SK-N-SH (cell line): ENCODE results near the gene HNRNPL. TPM values are rescaled to one million over a fixed set of nuclear protein-coding genes. Genes with fewer than 3 reads are reported as not detected.

Experiments used
- CTCF ChIA-PET: fragments of 300-600, 350-600 bp; formaldehyde crosslinking; extraction: SDS; loops from one replicate; lab custom pipeline; 2021; lab: Yijun Ruan, JAX
- POLR2A ChIA-PET: fragments of 350-600 bp; sonication (Branson Sonifier 250); formaldehyde crosslinking; extraction: SDS; loops from one replicate; lab custom pipeline; 2020; ENCODE audit warnings: antibody characterized with exemption, inconsistent platforms; lab: Yijun Ruan, JAX
- DNase-seq: peaks from one replicate; pipeline ENCODE4 v3.0.0; 2012
- H2AFZ ChIP-seq: fragments of 200-600 bp; sonication (generic); 2 replicates; pipeline ENCODE4 v1.8.1; 2016; ENCODE audit warnings: antibody characterized with exemption, mild to moderate bottlenecking, low read depth
- H3F3A ChIP-seq: fragments of 200-600 bp; sonication (generic); replicated peaks from 2 replicates; pipeline ENCODE3; 2016; ENCODE audit warnings: antibody characterized with exemption, mild to moderate bottlenecking; ENCODE audit not compliant: insufficient read depth
- H3K27ac ChIP-seq, 2 experiments: fragments of 200-500 bp in 1 of 2; fragments of 200-600 bp in 1 of 2; sonication (Bioruptor generic) in 1 of 2; sonication (generic), shearing (Covaris generic) in 1 of 2; 2 replicates each; pipeline versions ENCODE4 v1.5.1 to v1.6.1; 2014 to 2016; ENCODE audit warnings: low read depth in 2 of 2, inconsistent platforms in 1 of 2, low read length in 1 of 2, mild to moderate bottlenecking in 1 of 2, mixed read lengths in 1 of 2
- H3K27me3 ChIP-seq: fragments of 200-600 bp; sonication (generic), shearing (Covaris generic); 2 replicates; pipeline ENCODE4 v1.6.1; 2016; ENCODE audit warnings: mixed run types; ENCODE audit not compliant: insufficient read depth
- H3K36me3 ChIP-seq, 2 experiments: fragments of 200-500 bp in 1 of 2; fragments of 200-600 bp in 1 of 2; sonication (Bioruptor generic) in 1 of 2; sonication (generic) in 1 of 2; replicated peaks in 1 of 2; 2 replicates each; pipeline versions ENCODE3 to v1.5.1; 2014 to 2016; ENCODE audit warnings: low read length in 1 of 2, mild to moderate bottlenecking in 1 of 2; ENCODE audit not compliant: insufficient read depth in 2 of 2, control insufficient read depth in 1 of 2
- H3K4me1 ChIP-seq, 2 experiments: fragments of 200-500 bp in 1 of 2; fragments of 200-600 bp in 1 of 2; sonication (Bioruptor generic) in 1 of 2; sonication (generic), shearing (Covaris generic) in 1 of 2; 2 replicates each; pipeline versions ENCODE4 v1.5.1 to v1.6.1; 2014 to 2016; ENCODE audit warnings: low read depth in 1 of 2, low read length in 1 of 2, mixed run types in 1 of 2; ENCODE audit not compliant: insufficient read depth in 2 of 2, control insufficient read depth in 1 of 2
- H3K4me2 ChIP-seq: fragments of 200-600 bp; sonication (generic), shearing (Covaris generic); 2 replicates; pipeline ENCODE4 v1.6.1; 2017; ENCODE audit warnings: mixed run types
- H3K4me3 ChIP-seq, 2 experiments: fragments of 200-500 bp in 1 of 2; fragments of 200-600 bp in 1 of 2; sonication (Bioruptor generic) in 1 of 2; sonication (generic), shearing (Covaris generic) in 1 of 2; 2 replicates each; pipeline versions ENCODE4 v1.5.1 to v1.8.1; 2014 to 2016; ENCODE audit warnings: low read depth in 2 of 2, inconsistent platforms in 1 of 2, low read length in 1 of 2, mild to moderate bottlenecking in 1 of 2, mixed read lengths in 1 of 2, moderate library complexity in 1 of 2
- H3K79me2 ChIP-seq: fragments of 200-600 bp; sonication (generic); 2 replicates; pipeline ENCODE4 v1.8.1; 2017; ENCODE audit warnings: mild to moderate bottlenecking; ENCODE audit not compliant: insufficient read depth
- H3K9ac ChIP-seq: fragments of 200-600 bp; sonication (generic); 2 replicates; pipeline ENCODE4 v1.6.1; 2017; ENCODE audit warnings: mixed run types
- H3K9me2 ChIP-seq: fragments of 200-600 bp; sonication (generic); 2 replicates; pipeline ENCODE4 v1.6.1; 2017; ENCODE audit warnings: mixed run types
- H3K9me3 ChIP-seq: fragments of 200-600 bp; sonication (generic); 2 replicates; pipeline ENCODE4 v1.6.1; 2017; ENCODE audit warnings: mixed run types, mild to moderate bottlenecking, moderate library complexity
- H4K20me1 ChIP-seq: fragments of 200-600 bp; sonication (generic); 2 replicates; pipeline ENCODE4 v1.6.1; 2017; ENCODE audit warnings: mild to moderate bottlenecking, mixed run types; ENCODE audit not compliant: insufficient read depth
- ELF1 ChIP-seq: IDR thresholded peaks from 2 replicates; pipeline ENCODE4 v1.4.0; 2012
- GABPA ChIP-seq: IDR thresholded peaks from 2 replicates; pipeline ENCODE4 v1.4.0; 2012; ENCODE audit warnings: low read depth, mild to moderate bottlenecking
- IRF3 ChIP-seq: fragments of 150-350 bp; IDR thresholded peaks from 2 replicates; pipeline ENCODE4 v1.6.1; 2016; ENCODE audit warnings: mild to moderate bottlenecking, low read depth, low read length
- JUND ChIP-seq: IDR thresholded peaks from 2 replicates; pipeline ENCODE4 v1.4.0; 2012
- MEF2A ChIP-seq: IDR thresholded peaks from 2 replicates; pipeline ENCODE4 v1.4.0; 2012; ENCODE audit warnings: low read depth, borderline replicate concordance
- NRF1 ChIP-seq: IDR thresholded peaks from 2 replicates; pipeline ENCODE4 v1.6.1; 2012; ENCODE audit warnings: low read depth, mild to moderate bottlenecking, low read length
- POLR2AphosphoS5 ChIP-seq: IDR thresholded peaks from 2 replicates; pipeline ENCODE4 v1.6.1; 2012; ENCODE audit warnings: low read depth, low read length
- RCOR1 ChIP-seq: fragments of 150-350 bp; IDR thresholded peaks from 2 replicates; pipeline ENCODE4 v1.6.1; 2017; ENCODE audit warnings: antibody characterized with exemption, low read length
- RFX5 ChIP-seq: IDR thresholded peaks from 2 replicates; pipeline ENCODE4 v1.6.1; 2012; ENCODE audit warnings: mild to moderate bottlenecking, improper control_type of control experiment, low read length
- TCF12 ChIP-seq: IDR thresholded peaks from 2 replicates; pipeline ENCODE4 v1.4.0; 2012
- WGBS: methylation state at CpG from one replicate; pipeline ENCODE4 v1.1.6; 2017; ENCODE audit warnings: low lambda C conversion rate; 5-methylcytosine and 5-hydroxymethylcytosine counted together
- polyA plus RNA-seq, 3 experiments: library from polyadenylated mRNA; depleted of rRNA; stranded (reverse); fragments of >200 nt; gene quantifications; 2 replicates each; pipeline ENCODE4 v1.2.3, GENCODE V29; 2012

HNRNPL gene
- polyA plus RNA-seq, 1 of the 3 experiments (the other 2 are of a cell fraction) = 280 TPM

GRCh38 chr19:38841787-38842438 lies 7.9 kb downstream of the HNRNPL start:
- Histone ChIP-seq H3F3A (peaks cover 60% of the 10 kb centered on the region), H3K4me1 (peaks cover 26 to 35% of the 10 kb centered on the region in 2 experiments; a peak in 3 of 4 replicates), H3K79me2 (peaks cover 77% of the 10 kb centered on the region), H3K4me3 (no peak overlapping the region), H3K4me2 (no peak overlapping the region), H3K27me3 (no peaks in the 10 kb centered on the region), H3K9ac (no peak overlapping the region), H3K9me2 (no peaks in the 10 kb centered on the region), H4K20me1 (peaks cover 86% of the 10 kb centered on the region), H3K27ac (peak overlapping the region in 1 of 2 experiments; percentile 33; a peak in 1 of 4 replicates), H3K9me3 (no peaks in the 10 kb centered on the region), H2AFZ (no peak overlapping the region), H3K36me3 (peaks cover 77 to 92% of the 10 kb centered on the region in 2 experiments)
- DNase-seq = no peak
- ChIA-PET CTCF (interaction anchor here (1.0 kb wide), 1 partner anchor 88 kb away, joined by 3 read pairs; the partner anchor contains the start of genes MRPS12 and SARS2), POLR2A (interaction anchor here (0.7 kb wide), 1 partner anchor 10 kb away, joined by 3 read pairs; the partner anchor contains the start of gene ECH1)
- WGBS = 95% methylated on average over 17 of the region's 19 CpGs
- TF ChIP-seq RFX5 (no peak), GABPA (no peak), ELF1 (no peak), TCF12 (no peak), POLR2AphosphoS5 (no peak), MEF2A (no peak), RCOR1 (no peak)

GRCh38 chr19:38841180-38841766 lies 8.5 kb downstream of the HNRNPL start:
- peaks cover 30 to 41% of the 10 kb centered on the region in 2 experiments; a peak in 3 of 4 replicates for H3K4me1 ChIP-seq
- peaks cover 77 to 92% of the 10 kb centered on the region in 2 experiments for H3K36me3 ChIP-seq
- no peaks in the 10 kb centered on the region for H3K9me2 ChIP-seq
- ChIA-PET CTCF (interaction anchor here (0.5 kb wide), 1 partner anchor 34 kb away, joined by 3 read pairs; no protein-coding TSS in a partner anchor), POLR2A (interaction anchor here (1.6 kb wide), 1 partner anchor 9 kb away, joined by 6 read pairs; the partner anchor contains the start of gene ECH1)
- no peak overlapping the region for H3K9ac ChIP-seq
- H2AFZ ChIP-seq = no peak overlapping the region
- no peak for TF ChIP-seq NRF1
- TF ChIP-seq JUND = no peak
- no peak for TF ChIP-seq IRF3
- DNase-seq = no peak
- H3K27ac ChIP-seq = peak overlapping the region in 1 of 2 experiments; percentile 33; a peak in 1 of 4 replicates
- peaks cover 74% of the 10 kb centered on the region for H3K79me2 ChIP-seq
- H3K27me3 ChIP-seq = no peaks in the 10 kb centered on the region
- H4K20me1 ChIP-seq = peaks cover 79% of the 10 kb centered on the region
- H3K9me3 ChIP-seq = no peaks in the 10 kb centered on the region
- 97% methylated on average over 12 of the region's 12 CpGs for WGBS
- H3F3A ChIP-seq = peaks cover 66% of the 10 kb centered on the region
- no peak overlapping the region; a peak in 1 of 4 replicates for H3K4me3 ChIP-seq
- H3K4me2 ChIP-seq = no peak overlapping the region
